A549 treated with ZK216348 at 1 μM for 4 hours (cell line): Measurements from ENCODE around the gene CPLANE2. TPM values are rescaled to one million over a fixed set of nuclear protein-coding genes. Genes with fewer than 3 reads are reported as not detected.

Source experiments
- total RNA-seq: library from RNA; stranded (reverse); fragments of 200-300 nt; extraction: Qiagen RNA extraction; gene quantifications from 5 replicates; pipeline ENCODE4 v1.2.3, GENCODE V29; 2022; ENCODE audit warnings: low read depth

CPLANE2 gene, protein sequence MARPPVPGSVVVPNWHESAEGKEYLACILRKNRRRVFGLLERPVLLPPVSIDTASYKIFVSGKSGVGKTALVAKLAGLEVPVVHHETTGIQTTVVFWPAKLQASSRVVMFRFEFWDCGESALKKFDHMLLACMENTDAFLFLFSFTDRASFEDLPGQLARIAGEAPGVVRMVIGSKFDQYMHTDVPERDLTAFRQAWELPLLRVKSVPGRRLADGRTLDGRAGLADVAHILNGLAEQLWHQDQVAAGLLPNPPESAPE
- 2.6 to 4.2 TPM (median 3.8 TPM) in 5 replicates for total RNA-seq

DNA sequence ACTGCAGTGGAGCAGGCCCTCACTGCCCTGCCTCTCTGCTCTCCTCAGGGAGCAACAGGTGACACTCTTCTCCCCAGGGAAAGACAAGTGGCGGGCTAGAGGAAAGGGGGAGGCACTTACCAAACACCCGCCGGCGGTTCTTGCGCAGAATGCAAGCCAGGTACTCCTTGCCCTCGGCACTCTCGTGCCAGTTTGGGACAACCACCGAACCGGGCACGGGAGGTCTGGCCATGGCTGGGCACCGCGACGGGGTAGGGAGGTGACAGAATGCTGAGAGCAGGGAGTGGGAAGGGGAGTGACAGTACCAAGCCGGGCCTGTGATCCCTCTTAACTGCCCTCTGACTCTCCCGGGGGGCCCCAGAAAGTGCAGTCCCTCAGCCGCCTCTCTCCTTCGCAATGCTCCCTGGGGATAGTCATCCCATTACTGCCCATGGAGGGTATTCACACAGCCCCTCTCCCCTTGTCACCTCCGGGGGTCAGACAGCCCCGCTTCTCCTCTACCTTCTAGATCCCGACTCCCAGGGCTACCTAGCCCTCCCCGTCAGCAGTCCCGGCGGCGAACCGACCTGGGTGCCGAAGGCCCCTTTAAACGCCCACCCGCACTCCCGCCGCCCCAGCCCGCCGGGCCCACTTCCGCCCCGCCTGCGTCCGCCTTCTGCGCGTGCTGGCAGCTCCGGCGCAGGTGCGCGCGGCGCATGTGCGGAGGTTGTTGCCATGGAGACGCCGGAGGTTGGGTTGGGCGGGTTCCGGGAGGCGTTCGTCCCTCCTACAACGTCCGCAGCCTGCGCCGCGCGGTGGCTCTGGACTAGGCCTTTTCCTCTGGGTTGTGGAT, at the start of gene CPLANE2:
TSS of gene CPLANE2 (minus strand) at position 673 of the 832 bp plus-strand sequence. CDS start at position 232, 441 bp downstream.

DNA sequence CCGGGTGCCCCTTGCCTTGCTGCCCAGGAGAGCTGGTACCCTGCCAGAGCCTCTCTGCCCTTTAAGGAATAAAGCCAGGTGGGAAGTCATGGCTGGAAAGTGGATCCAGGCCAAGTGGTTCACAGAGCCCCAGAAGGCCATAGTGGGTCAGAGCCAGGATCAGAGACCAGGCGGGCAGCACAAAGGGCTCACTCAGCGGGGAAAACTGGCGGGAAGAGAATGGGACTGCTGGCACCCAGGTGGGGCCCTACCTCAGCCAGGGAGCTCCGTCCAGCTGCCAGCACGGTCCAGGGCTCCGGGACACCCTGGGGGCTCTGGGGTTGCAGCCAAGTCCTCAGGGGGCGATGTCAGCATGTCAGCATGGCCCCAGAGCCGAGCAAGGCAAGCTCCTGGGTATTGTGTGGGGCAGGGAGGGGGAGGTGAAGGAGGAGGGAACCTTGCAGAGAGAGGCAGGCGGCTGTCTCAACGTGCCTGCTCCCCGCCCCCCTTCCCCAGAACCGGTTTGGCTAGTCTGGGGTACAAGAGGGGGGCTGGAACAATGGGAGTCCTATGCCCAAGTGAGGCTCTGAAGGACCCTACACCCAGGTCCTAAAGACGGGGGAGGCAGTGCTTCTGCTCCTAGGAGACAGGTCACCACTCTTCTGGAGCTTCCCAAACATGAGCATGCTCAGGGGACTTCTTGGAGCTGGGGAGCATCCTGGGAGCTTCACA, 24.6 kb downstream of the CPLANE2 start, which contains the start of gene ARHGEF19:
TSS of gene ARHGEF19 (minus strand) at position 402 of the 711 bp plus-strand sequence. CDS start 3,598 bp downstream, outside the sequence.

Other genes starting within 250 kb of the CPLANE2 start
- 0.05 TPM in 1 of 5 replicates, not detected in the others for gene SRARP, start 232.9 kb downstream of the CPLANE2 start, total RNA-seq
- gene HSPB7, start 219.1 kb downstream of the CPLANE2 start, total RNA-seq: not detected in 5 replicates
- gene CLCNKA, start 215.1 kb downstream of the CPLANE2 start, total RNA-seq: 0.06 TPM in 1 of 5 replicates, not detected in the others
- gene CLCNKB, start 193.4 kb downstream of the CPLANE2 start, total RNA-seq: 0.07 to 0.22 TPM (median 0.15 TPM) in 4 of 5 replicates, not detected in the other
- gene FAM131C, start 163.5 kb downstream of the CPLANE2 start, total RNA-seq: 10.8 to 20.2 TPM (median 18.3 TPM) in 5 replicates
- gene EPHA2, start 81.1 kb downstream of the CPLANE2 start, total RNA-seq: 77.4 to 149 TPM (median 141 TPM) in 5 replicates
- gene ARHGEF19, start 24.5 kb downstream of the CPLANE2 start, total RNA-seq: 4.2 to 8.2 TPM (median 5.9 TPM) in 5 replicates
- 8.0 to 9.5 TPM (median 9.1 TPM) in 5 replicates for gene FBXO42, start 115.3 kb upstream of the CPLANE2 start, total RNA-seq
- gene SZRD1, start 130.1 kb upstream of the CPLANE2 start, total RNA-seq: 74.0 to 95.0 TPM (median 90.6 TPM) in 5 replicates
- gene SPATA21, start 200.2 kb upstream of the CPLANE2 start, total RNA-seq: 0.05 TPM in 1 of 5 replicates, not detected in the others
- 34.3 to 43.2 TPM (median 40.1 TPM) in 5 replicates for gene NECAP2, start 203.5 kb upstream of the CPLANE2 start, total RNA-seq